Esophagus squamous epithelium (tissue), 5 donors: Measurements from ENCODE around the gene CNTNAP5. TPM values are rescaled to one million over a fixed set of nuclear protein-coding genes. Genes with fewer than 3 reads are reported as not detected.

Experiments
- DNase-seq: peaks from one replicate; lab custom pipeline; 2025; lab: John Stamatoyannopoulos, UW
- H3K27ac ChIP-seq, 4 donors: fragments of 200-600 bp; sonication (generic); one replicate each; pipeline ENCODE4 v1.5.1; 2016 to 2019; ENCODE audit warnings: mild to moderate bottlenecking in 1 of 4
- H3K27me3 ChIP-seq, 4 donors: fragments of 200-600 bp; sonication (generic); 1 replicate in 3 of 4; 2 replicates in 1 of 4; pipeline versions ENCODE4 v1.5.1 to v1.6.0; 2017 to 2021; ENCODE audit warnings: antibody characterized with exemption in 1 of 4
- H3K36me3 ChIP-seq, 3 donors: fragments of 200-600 bp; sonication (generic); one replicate each; pipeline ENCODE4 v1.5.1; 2016 to 2019
- H3K4me1 ChIP-seq, 3 donors: fragments of 200-600 bp; sonication (generic); one replicate each; pipeline ENCODE4 v1.5.1; 2017 to 2019
- H3K4me3 ChIP-seq, 4 donors: fragments of 200-600 bp; sonication (generic); 1 replicate in 3 of 4; 2 replicates in 1 of 4; pipeline ENCODE4 v1.5.1; 2016 to 2019; ENCODE audit warnings: mild to moderate bottlenecking in 2 of 4, moderate library complexity in 1 of 4
- H3K9me3 ChIP-seq, 3 donors: fragments of 200-600 bp; sonication (generic); one replicate each; pipeline ENCODE4 v1.5.1; 2016 to 2019
- POLR2A ChIP-seq, 4 donors: fragments of 450-650 bp; IDR thresholded peaks; one replicate each; pipeline ENCODE4 v1.6.1; 2017; ENCODE audit warnings: antibody characterized with exemption in 4 of 4, mild to moderate bottlenecking in 4 of 4, moderate library complexity in 3 of 4
- WGBS, 2 donors: methylation state at CpG; one replicate each; pipeline ENCODE4 v1.1.5; 2018; 5-methylcytosine and 5-hydroxymethylcytosine counted together
- intact Hi-C: fragments of 100-400 bp; cut with DNase I; formaldehyde crosslinking; loops from one replicate; pipeline ENCODE4 v1.15.0; 2022
- total RNA-seq, 4 donors: library from RNA; depleted of rRNA; stranded (reverse); fragments of >200 nt; gene quantifications; one replicate each; pipeline ENCODE4 v1.1.0, GENCODE V29; 2016
- TF ChIP-seq, protein P1 (sequence below), 6 experiments: fragments of 450-650 bp in 4 of 6; fragments of 200-600 bp in 2 of 6; sonication (generic) in 2 of 6; IDR thresholded peaks; one replicate each; pipeline ENCODE4 v1.5.1; 2016 to 2019; ENCODE audit warnings: antibody characterized with exemption in 6 of 6, mild to moderate bottlenecking in 4 of 6, moderate library complexity in 4 of 6
- donor health status: DM: yes; HTN: yes; CAD: no.

Gene CNTNAP5
- total RNA-seq, 4 donors from 2014 or later: not detected

DNA sequence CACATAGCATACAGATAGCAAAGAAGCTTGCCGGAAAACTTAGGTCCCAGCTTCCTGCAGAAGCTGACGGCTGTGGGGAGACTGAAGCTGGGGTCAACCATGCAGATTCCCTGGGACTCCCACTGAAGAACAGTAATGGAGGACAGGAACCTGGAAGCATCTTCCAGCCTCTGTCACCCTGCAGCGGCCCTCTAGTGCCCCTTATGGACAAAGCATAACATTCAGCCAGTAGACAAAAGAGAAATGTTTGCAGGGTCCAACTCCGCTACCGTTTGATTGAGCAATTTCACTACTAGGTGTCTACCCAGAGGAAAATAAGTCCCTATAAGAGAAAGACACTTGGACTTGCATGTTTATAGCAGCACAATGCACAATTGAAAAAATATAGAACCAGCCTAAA, 460.6 kb downstream of the CNTNAP5 start:
- no peaks in the 10 kb centered on the region for H3K4me1 ChIP-seq
- WGBS, 2 donors: 87 to 89% methylated on average over 5 of the region's 5 CpGs
- no peak overlapping the region for H3K4me3 ChIP-seq
- DNase-seq: no peak
- H3K9me3 ChIP-seq: no peaks in the 10 kb centered on the region
- H3K27me3 ChIP-seq: no peaks in the 10 kb centered on the region
- intact Hi-C loops: no loop called here
- TF ChIP-seq, protein P1, sequence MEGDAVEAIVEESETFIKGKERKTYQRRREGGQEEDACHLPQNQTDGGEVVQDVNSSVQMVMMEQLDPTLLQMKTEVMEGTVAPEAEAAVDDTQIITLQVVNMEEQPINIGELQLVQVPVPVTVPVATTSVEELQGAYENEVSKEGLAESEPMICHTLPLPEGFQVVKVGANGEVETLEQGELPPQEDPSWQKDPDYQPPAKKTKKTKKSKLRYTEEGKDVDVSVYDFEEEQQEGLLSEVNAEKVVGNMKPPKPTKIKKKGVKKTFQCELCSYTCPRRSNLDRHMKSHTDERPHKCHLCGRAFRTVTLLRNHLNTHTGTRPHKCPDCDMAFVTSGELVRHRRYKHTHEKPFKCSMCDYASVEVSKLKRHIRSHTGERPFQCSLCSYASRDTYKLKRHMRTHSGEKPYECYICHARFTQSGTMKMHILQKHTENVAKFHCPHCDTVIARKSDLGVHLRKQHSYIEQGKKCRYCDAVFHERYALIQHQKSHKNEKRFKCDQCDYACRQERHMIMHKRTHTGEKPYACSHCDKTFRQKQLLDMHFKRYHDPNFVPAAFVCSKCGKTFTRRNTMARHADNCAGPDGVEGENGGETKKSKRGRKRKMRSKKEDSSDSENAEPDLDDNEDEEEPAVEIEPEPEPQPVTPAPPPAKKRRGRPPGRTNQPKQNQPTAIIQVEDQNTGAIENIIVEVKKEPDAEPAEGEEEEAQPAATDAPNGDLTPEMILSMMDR (IDR thresholded peaks at IDR 0.05): no peak
- TF ChIP-seq POLR2A (IDR thresholded peaks at IDR 0.05): no peak
- no peak overlapping the region for H3K27ac ChIP-seq
- H3K36me3 ChIP-seq: no peaks in the 10 kb centered on the region

DNA sequence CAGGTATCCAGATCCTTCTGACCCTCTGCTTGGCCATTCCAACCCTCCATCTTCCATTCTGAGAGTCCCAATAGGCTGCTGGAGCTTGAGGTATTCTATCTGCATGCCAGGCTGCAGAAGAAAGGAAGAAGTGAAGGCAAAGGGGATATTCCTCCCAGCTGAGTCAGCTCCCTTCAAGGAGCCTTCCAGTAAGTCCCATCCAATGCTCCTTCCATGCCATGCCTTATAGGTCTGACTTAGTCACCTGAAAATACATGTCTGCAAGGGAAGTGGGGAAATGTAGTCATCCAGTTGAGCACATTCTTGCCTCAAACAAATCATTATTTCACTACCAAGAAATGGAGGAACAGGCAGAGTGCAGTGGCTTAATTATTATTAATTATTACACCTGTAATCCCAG, 464.6 kb downstream of the CNTNAP5 start:
- Histone ChIP-seq H3K4me1 (no peaks in the 10 kb centered on the region), H3K4me3 (no peak overlapping the region), H3K27ac (no peak overlapping the region), H3K9me3 (no peaks in the 10 kb centered on the region), H3K27me3 (no peaks in the 10 kb centered on the region), H3K36me3 (no peaks in the 10 kb centered on the region)
- no peak for DNase-seq
- TF ChIP-seq, protein P1 (IDR thresholded peaks at IDR 0.05): no peak
- no peak for TF ChIP-seq POLR2A (IDR thresholded peaks at IDR 0.05)
- intact Hi-C loops: no loop called here

DNA sequence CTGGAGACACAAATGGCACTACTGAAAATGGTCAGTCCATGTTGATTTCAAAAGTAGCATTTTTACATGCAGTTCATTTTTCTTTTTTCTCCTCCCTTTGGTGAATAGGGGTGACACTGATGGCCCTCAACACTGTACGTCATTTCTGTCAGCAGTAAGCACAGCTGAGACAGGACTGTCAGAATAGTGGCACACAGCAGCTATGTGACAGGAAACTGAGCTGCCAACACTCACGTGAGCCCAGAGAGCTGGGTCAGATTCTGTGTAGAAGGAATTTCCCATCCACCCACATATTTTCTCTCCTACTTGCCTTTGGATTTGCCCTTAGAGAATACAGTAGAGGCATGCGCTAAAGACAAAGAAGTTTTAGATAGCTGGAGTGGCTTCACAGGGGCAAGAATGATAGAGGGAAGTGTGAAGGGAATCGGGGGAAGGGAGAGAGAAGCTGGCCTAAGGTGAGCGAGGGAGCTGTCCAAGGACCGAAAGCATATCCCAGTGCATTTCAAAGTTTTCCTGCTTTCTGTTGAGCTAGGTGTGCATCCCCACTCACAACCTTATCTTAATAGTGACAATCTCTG, 476.6 kb downstream of the CNTNAP5 start:
- no peak overlapping the region for H3K4me3 ChIP-seq
- no peak for DNase-seq
- no peaks in the 10 kb centered on the region for H3K4me1 ChIP-seq
- H3K36me3 ChIP-seq: no peaks in the 10 kb centered on the region
- intact Hi-C loops: no loop called here
- peaks cover 0 to 4% (median 0%) of the 10 kb centered on the region in 3 donors for H3K9me3 ChIP-seq
- H3K27ac ChIP-seq: no peak overlapping the region
- H3K27me3 ChIP-seq: no peaks in the 10 kb centered on the region
- TF ChIP-seq, protein P1 (IDR thresholded peaks at IDR 0.05): no peak
- no peak for TF ChIP-seq POLR2A (IDR thresholded peaks at IDR 0.05)
- WGBS, 2 donors: 65 to 67% methylated on average over 6 of the region's 6 CpGs

DNA sequence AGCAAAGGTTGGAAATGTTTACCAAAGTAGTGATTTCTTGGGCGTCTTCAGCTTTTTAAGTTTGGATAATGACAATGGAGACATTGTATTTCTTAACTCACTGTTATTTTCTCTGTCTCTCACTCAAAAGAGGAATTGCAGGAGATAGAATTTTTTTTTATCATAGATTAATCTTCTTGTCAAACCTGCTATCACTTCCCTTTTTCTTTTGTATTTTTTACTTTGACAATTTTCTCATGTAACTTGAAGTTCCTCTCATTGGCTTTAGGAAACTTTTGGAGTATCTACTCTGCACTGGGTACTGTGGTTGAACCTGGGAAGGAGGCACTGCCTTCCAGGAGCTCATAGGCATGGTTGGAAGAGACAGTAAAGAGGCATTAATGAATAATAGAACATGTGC, 489.1 kb downstream of the CNTNAP5 start:
- no peak overlapping the region for H3K4me3 ChIP-seq
- 58 to 59% methylated on average over 1 of the region's 1 CpG for WGBS, 2 donors
- no peak for DNase-seq

DNA sequence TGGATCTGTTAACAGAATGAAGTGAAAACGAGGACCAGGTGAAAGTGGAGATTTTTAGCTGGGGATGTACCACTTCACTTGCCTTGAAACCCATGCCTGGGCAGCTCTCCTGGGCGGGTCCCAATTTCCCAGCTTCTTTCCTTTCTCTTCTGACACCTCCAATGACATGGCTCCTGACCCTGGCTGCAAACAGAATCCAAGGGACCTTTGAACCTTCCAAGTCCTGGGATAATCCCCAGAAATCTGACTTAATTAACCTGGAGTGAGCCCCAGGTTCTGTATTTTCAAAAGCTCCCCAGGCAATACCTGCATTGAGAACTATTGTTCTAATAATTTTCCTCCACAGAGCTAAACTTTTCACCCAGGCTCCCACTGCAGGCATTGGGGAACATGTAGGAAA, 495.9 kb downstream of the CNTNAP5 start:
- Histone ChIP-seq H3K9me3 (no peaks in the 10 kb centered on the region), H3K36me3 (no peaks in the 10 kb centered on the region), H3K27ac (no peak overlapping the region), H3K4me1 (no peaks in the 10 kb centered on the region), H3K4me3 (no peak overlapping the region), H3K27me3 (no peaks in the 10 kb centered on the region)
- intact Hi-C loops: no loop called here
- no peak for DNase-seq
- 49 to 54% methylated on average over 2 of the region's 2 CpGs for WGBS, 2 donors
- TF ChIP-seq POLR2A (IDR thresholded peaks at IDR 0.05): no peak
- TF ChIP-seq, protein P1 (IDR thresholded peaks at IDR 0.05): no peak

More for the DNA sequence above, 489.1 kb downstream of the CNTNAP5 start:
- Histone ChIP-seq H3K36me3 (no peaks in the 10 kb centered on the region), H3K27me3 (no peaks in the 10 kb centered on the region), H3K4me1 (no peaks in the 10 kb centered on the region), H3K27ac (no peak overlapping the region), H3K9me3 (no peaks in the 10 kb centered on the region)
- intact Hi-C loops: no loop called here
- TF ChIP-seq, protein P1 (IDR thresholded peaks at IDR 0.05): no peak
- no peak for TF ChIP-seq POLR2A (IDR thresholded peaks at IDR 0.05)
